ENCODE results near the gene NOP56.
"Not testable (repeated sequence)": the region's sequence is repeated elsewhere in the genome, so short reads cannot be mapped to it uniquely, and the experiment has no call there.

The NOP56 gene

GRCh38 chr20:2687514-2687913 lies 35.1 kb downstream of the NOP56 start:
- DNase-seq = no peak

- peak; percentile 41 for DNase-seq
Measured at GRCh38 chr20:2688041-2688591, 35.7 kb downstream of the NOP56 start.

GRCh38 chr20:2690213-2690612 lies 37.8 kb downstream of the NOP56 start:
- no peak for DNase-seq

- DNase-seq = no peak
Measured at GRCh38 chr20:2690718-2691117, 38.3 kb downstream of the NOP56 start.

GRCh38 chr20:2691127-2691526 lies 38.7 kb downstream of the NOP56 start:
- DNase-seq = no peak

GRCh38 chr20:2691663-2692035 lies 39.2 kb downstream of the NOP56 start:
- DNase-seq = no peak

- DNase-seq = peak; percentile 54
Measured at GRCh38 chr20:2692036-2692885, 39.8 kb downstream of the NOP56 start, which contains the start of gene EBF4. Gene EBF4, plus strand, starts transcription at chr20:2692780. Its CDS starts 866 bp downstream, at chr20:2693646.

GRCh38 chr20:2692886-2693285 lies 40.5 kb downstream of the NOP56 start:
- DNase-seq = no peak

GRCh38 chr20:2693286-2694007 lies 41.0 kb downstream of the NOP56 start:
- DNase-seq = peak; percentile 30

GRCh38 chr20:2694008-2694471 lies 41.6 kb downstream of the NOP56 start:
- peak; percentile 48 for DNase-seq

GRCh38 chr20:2694519-2694918 lies 42.1 kb downstream of the NOP56 start:
- DNase-seq = no peak

GRCh38 chr20:2695206-2695983 lies 43.0 kb downstream of the NOP56 start:
- no peak for DNase-seq

- DNase-seq = not testable (repeated sequence)
Measured at GRCh38 chr20:2695984-2696525, 43.6 kb downstream of the NOP56 start.

GRCh38 chr20:2696646-2697045 lies 44.2 kb downstream of the NOP56 start:
- no peak for DNase-seq

- no peak for DNase-seq
Measured at GRCh38 chr20:2697768-2698167, 45.3 kb downstream of the NOP56 start.

GRCh38 chr20:2698186-2698817 lies 45.9 kb downstream of the NOP56 start:
- no peak for DNase-seq

- DNase-seq = no peak
Measured at GRCh38 chr20:2698912-2699311, 46.5 kb downstream of the NOP56 start.

- DNase-seq = no peak
Measured at GRCh38 chr20:2699775-2700413, 47.5 kb downstream of the NOP56 start.

GRCh38 chr20:2700913-2701620 lies 48.6 kb downstream of the NOP56 start:
- DNase-seq = no peak

- DNase-seq = no peak
Measured at GRCh38 chr20:2701671-2702081, 49.2 kb downstream of the NOP56 start.
